HG03460 (cell line): ENCODE results near the gene PODXL.

Experiments used
- ATAC-seq: cut with Tn5 transposase; IDR thresholded peaks from one replicate; pipeline ENCODE4 v1.9.1; 2021; ENCODE audit not compliant: unreplicated experiment

PODXL gene

GRCh38 chr7:131455001-131455400 is 101.4 kb downstream of the PODXL start:
- no peak for ATAC-seq

DNA sequence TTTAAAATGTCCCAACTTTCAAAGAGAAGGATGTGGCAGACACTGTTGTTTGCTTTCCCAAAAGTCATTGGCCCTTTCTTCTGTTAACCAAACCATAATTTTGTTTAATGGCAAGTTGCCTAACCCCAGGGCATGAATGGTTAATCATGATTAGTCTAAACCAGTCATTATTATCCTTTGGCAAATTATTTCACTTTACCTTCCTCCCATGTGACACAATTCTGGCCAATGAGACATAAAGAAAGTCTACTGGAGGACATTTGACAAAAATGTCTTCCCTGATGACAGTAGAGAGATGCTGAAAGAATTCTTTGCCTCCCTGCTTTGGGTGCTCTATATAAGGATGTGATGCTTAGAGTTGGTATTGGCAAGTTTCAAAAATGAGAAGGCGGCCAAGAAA is 101.9 kb downstream of the PODXL start:
- no peak for ATAC-seq
